Panc1 (cell line): ENCODE data around the gene MPIG6B. TPM values are rescaled to one million over a fixed set of nuclear protein-coding genes. Genes with fewer than 3 reads are reported as not detected.

Source experiments
- ATAC-seq: fragments of 200-7000 bp; cut with Tn5 transposase; 2 replicates; pipeline ENCODE4 v1.9.1; 2020; ENCODE audit warnings: mild to moderate bottlenecking, moderate library complexity
- BruUV-seq: library from RNA; stranded (reverse); fragments of 400-500 nt; replicated peaks from 2 replicates; lab custom pipeline; 2021; lab: Mats Ljungman, UMichigan
- CTCF ChIA-PET: fragments of 300-600 bp; sonication (Branson Sonifier 250); formaldehyde crosslinking; loops from one replicate; lab custom pipeline; 2022; ENCODE audit warnings: antibody characterized with exemption; lab: Charles Lee
- POLR2A ChIA-PET: fragments of 300-600 bp; sonication (Branson Sonifier 250); formaldehyde crosslinking; loops from one replicate; lab custom pipeline; 2022; ENCODE audit warnings: antibody characterized with exemption; lab: Charles Lee
- DNase-seq: peaks from one replicate; pipeline ENCODE4 v3.0.0-alpha.2; 2010; ENCODE audit warnings: low read depth, low spot score
- H3K27ac ChIP-seq: 2 replicates; pipeline ENCODE4 v1.5.1; 2011; ENCODE audit warnings: mild to moderate bottlenecking, low read length, inconsistent platforms
- H3K27me3 ChIP-seq: fragments of 200-500 bp; sonication (Bioruptor generic); 2 replicates; pipeline ENCODE4 v1.6.0; 2014; ENCODE audit warnings: low read length, inconsistent platforms; ENCODE audit not compliant: control insufficient read depth, insufficient read depth
- H3K36me3 ChIP-seq: fragments of 200-500 bp; sonication (Bioruptor generic); 2 replicates; pipeline ENCODE4 v1.5.1; 2014; ENCODE audit warnings: inconsistent platforms, mild to moderate bottlenecking, low read length, moderate library complexity; ENCODE audit not compliant: control insufficient read depth, insufficient read depth
- H3K4me1 ChIP-seq: 2 replicates; pipeline ENCODE4 v1.5.1; 2011; ENCODE audit warnings: inconsistent platforms, mild to moderate bottlenecking, low read length, moderate library complexity; ENCODE audit not compliant: control insufficient read depth, insufficient read depth
- H3K4me3 ChIP-seq, 2 experiments: 2 replicates each; pipeline ENCODE4 v1.5.1; 2011 to 2012; ENCODE audit warnings: low read depth in 2 of 2, low read length in 2 of 2, mild to moderate bottlenecking in 2 of 2, inconsistent platforms in 1 of 2, moderate library complexity in 1 of 2
- H3K9me3 ChIP-seq: fragments of 200-500 bp; sonication (Bioruptor generic); 2 replicates; pipeline ENCODE4 v1.5.1; 2014; ENCODE audit warnings: low read depth, mild to moderate bottlenecking, inconsistent platforms, low read length, moderate library complexity; ENCODE audit not compliant: control insufficient read depth, insufficient read depth
- CTCF ChIP-seq: fragments of 450-650 bp; IDR thresholded peaks from 2 replicates; pipeline ENCODE4 v1.5.1; 2017; ENCODE audit warnings: mild to moderate bottlenecking
- POLR2AphosphoS5 ChIP-seq: IDR thresholded peaks from 2 replicates; pipeline ENCODE4 v1.6.1; 2012; ENCODE audit warnings: mild to moderate bottlenecking, low read depth, low read length, moderate library complexity
- SIN3A ChIP-seq: IDR thresholded peaks from 2 replicates; pipeline ENCODE4 v1.6.1; 2012; ENCODE audit warnings: low read depth, mild to moderate bottlenecking, low read length, moderate library complexity, borderline replicate concordance; ENCODE audit not compliant: insufficient read depth
- TCF7L2 ChIP-seq: IDR thresholded peaks from 2 replicates; pipeline ENCODE4 v1.6.1; 2011; ENCODE audit warnings: mild to moderate bottlenecking, low read depth, low read length, inconsistent platforms
- in situ Hi-C: cut with HindIII; loops from 2 replicates; pipeline ENCODE4 v1.10.0; 2016; ENCODE audit warnings: low sequenced_read_pairs, low pct_unique_long_range_greater_than_20kb
- intact Hi-C: fragments of 100-400 bp; cut with micrococcal nuclease; formaldehyde crosslinking; loops from one replicate; pipeline ENCODE4 v1.10.0; 2022; ENCODE audit not compliant: unreplicated experiment
- total RNA-seq: library from RNA; stranded (reverse); gene quantifications from one replicate; pipeline ENCODE4 v1.2.1, GENCODE V29; 2021; ENCODE audit not compliant: unreplicated experiment
- TF ChIP-seq, protein P1 (sequence below), 2 experiments: IDR thresholded peaks; 2 replicates each; pipeline ENCODE4 v1.6.1; 2011 to 2012; ENCODE audit warnings: low read depth in 2 of 2, control low read depth in 1 of 2, low read length in 1 of 2, mild to moderate bottlenecking in 1 of 2, moderate library complexity in 1 of 2; ENCODE audit not compliant: insufficient read depth in 1 of 2

The MPIG6B gene
- total RNA-seq, 1 experiment from 2014 or later = not detected

GRCh38 chr6:31732029-31732428 lies 8.9 kb downstream of the MPIG6B start:
- in situ Hi-C loops = no loop called here
- CTCF ChIA-PET = no interaction called here

DNA sequence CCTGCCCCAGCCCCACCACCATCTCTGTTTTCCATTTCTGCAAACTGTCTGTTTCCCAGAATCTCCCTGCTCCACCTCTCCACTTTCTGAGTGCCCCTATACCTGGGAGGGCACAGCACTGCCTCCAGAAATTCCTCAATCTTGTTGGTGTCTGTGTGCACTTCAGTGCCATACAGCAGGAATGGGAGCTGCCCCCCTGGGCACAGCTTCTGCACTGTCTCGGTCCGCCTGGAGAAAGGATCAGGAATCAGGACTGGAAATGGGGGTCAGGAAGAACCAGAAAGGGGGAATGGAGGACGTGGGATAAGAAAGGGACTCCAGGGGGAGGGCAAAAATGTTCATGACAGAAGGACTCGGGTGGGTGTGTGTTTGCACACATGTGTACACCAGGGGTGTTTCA lies 10.6 kb downstream of the MPIG6B start:
- DNase-seq (no peak), ATAC-seq (no peak)
- peaks cover 22% of the 10 kb centered on the region for H3K36me3 ChIP-seq
- peak overlapping the region; percentile 68 for H3K27ac ChIP-seq
- ChIA-PET POLR2A (interaction anchor here (0.7 kb wide), 1 partner anchor 15 kb away, joined by 3 read pairs; no protein-coding TSS in a partner anchor), CTCF (no interaction called here)
- in situ Hi-C loops = no loop called here
- intact Hi-C loops = loop anchor here (10.0 kb wide), 1 partner anchor 101 kb away; no protein-coding TSS in a partner anchor
- H3K9me3 ChIP-seq = no peaks in the 10 kb centered on the region
- H3K4me1 ChIP-seq = peaks cover 58% of the 10 kb centered on the region
- TF ChIP-seq POLR2AphosphoS5 = no peak
- no peak for TF ChIP-seq TCF7L2
- TF ChIP-seq CTCF = no peak
- TF ChIP-seq SIN3A = no peak
- TF ChIP-seq, protein P1, sequence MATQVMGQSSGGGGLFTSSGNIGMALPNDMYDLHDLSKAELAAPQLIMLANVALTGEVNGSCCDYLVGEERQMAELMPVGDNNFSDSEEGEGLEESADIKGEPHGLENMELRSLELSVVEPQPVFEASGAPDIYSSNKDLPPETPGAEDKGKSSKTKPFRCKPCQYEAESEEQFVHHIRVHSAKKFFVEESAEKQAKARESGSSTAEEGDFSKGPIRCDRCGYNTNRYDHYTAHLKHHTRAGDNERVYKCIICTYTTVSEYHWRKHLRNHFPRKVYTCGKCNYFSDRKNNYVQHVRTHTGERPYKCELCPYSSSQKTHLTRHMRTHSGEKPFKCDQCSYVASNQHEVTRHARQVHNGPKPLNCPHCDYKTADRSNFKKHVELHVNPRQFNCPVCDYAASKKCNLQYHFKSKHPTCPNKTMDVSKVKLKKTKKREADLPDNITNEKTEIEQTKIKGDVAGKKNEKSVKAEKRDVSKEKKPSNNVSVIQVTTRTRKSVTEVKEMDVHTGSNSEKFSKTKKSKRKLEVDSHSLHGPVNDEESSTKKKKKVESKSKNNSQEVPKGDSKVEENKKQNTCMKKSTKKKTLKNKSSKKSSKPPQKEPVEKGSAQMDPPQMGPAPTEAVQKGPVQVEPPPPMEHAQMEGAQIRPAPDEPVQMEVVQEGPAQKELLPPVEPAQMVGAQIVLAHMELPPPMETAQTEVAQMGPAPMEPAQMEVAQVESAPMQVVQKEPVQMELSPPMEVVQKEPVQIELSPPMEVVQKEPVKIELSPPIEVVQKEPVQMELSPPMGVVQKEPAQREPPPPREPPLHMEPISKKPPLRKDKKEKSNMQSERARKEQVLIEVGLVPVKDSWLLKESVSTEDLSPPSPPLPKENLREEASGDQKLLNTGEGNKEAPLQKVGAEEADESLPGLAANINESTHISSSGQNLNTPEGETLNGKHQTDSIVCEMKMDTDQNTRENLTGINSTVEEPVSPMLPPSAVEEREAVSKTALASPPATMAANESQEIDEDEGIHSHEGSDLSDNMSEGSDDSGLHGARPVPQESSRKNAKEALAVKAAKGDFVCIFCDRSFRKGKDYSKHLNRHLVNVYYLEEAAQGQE (IDR thresholded peaks at IDR 0.05; ENCODE audit: insufficient read depth in 1 of 2, low read depth in 2 of 2, low read length in 1 of 2) = no peak
- peak overlapping the region in 1 of 2 experiments; percentile 99; a peak in 3 of 4 replicates for H3K4me3 ChIP-seq
- no TSS peak for BruUV-seq
- no peaks in the 10 kb centered on the region for H3K27me3 ChIP-seq

More at GRCh38 chr6:31732029-31732428, 8.9 kb downstream of the MPIG6B start:
- DNase-seq = no peak
- H3K36me3 ChIP-seq = peaks cover 22% of the 10 kb centered on the region
- BruUV-seq = no TSS peak
- no peaks in the 10 kb centered on the region for H3K9me3 ChIP-seq
- POLR2A ChIA-PET = no interaction called here
- H3K4me3 ChIP-seq = no peak overlapping the region
- intact Hi-C loops = loop anchor here (10.0 kb wide), 1 partner anchor 103 kb away; no protein-coding TSS in a partner anchor
- H3K4me1 ChIP-seq = peaks cover 45% of the 10 kb centered on the region
- ATAC-seq = no peak
- TF ChIP-seq TCF7L2 (no peak), CTCF (no peak), POLR2AphosphoS5 (no peak; the same call in 1 of the 2 replicates), SIN3A (no peak)
- TF ChIP-seq, protein P1 (IDR thresholded peaks at IDR 0.05; ENCODE audit: insufficient read depth in 1 of 2, low read depth in 2 of 2, low read length in 1 of 2) = no peak
- no peaks in the 10 kb centered on the region for H3K27me3 ChIP-seq
- 0 out of 2 replicates have a peak overlapping the region, but pooled peaks have one; percentile 2 for H3K27ac ChIP-seq
